GM12878 (cell line): ENCODE data around the gene KIF25. TPM values are rescaled to one million over a fixed set of nuclear protein-coding genes. Genes with fewer than 3 reads are reported as not detected.

Source experiments
- ATF7 ChIP-seq: fragments of 450-650 bp; IDR thresholded peaks from 2 replicates; pipeline ENCODE4 v1.6.1; 2016; ENCODE audit warnings: low read depth, mild to moderate bottlenecking
- BHLHE40 ChIP-seq, 2 experiments: fragments of 450-650 bp in 1 of 2; IDR thresholded peaks; 2 replicates each; pipeline ENCODE4 v1.6.1; 2011 to 2017; ENCODE audit warnings: low read depth in 2 of 2, borderline replicate concordance in 1 of 2, improper control_type of control experiment in 1 of 2, low read length in 1 of 2, mild to moderate bottlenecking in 1 of 2
- CHD2 ChIP-seq: IDR thresholded peaks from 2 replicates; pipeline ENCODE4 v1.6.1; 2011; ENCODE audit warnings: low read depth, low read length, improper control_type of control experiment, borderline replicate concordance
- SIX5 ChIP-seq: IDR thresholded peaks from 2 replicates; pipeline ENCODE4 v1.6.1; 2011; ENCODE audit warnings: mild to moderate bottlenecking, low read depth, low read length, moderate library complexity; ENCODE audit not compliant: severe bottlenecking
- YBX1 ChIP-seq: fragments of 450-650 bp; IDR thresholded peaks from 2 replicates; pipeline ENCODE4 v1.6.1; 2016; ENCODE audit warnings: antibody characterized with exemption
- ZNF384 ChIP-seq: IDR thresholded peaks from 2 replicates; pipeline ENCODE4 v1.6.1; 2012; ENCODE audit warnings: low read depth, mild to moderate bottlenecking, low read length, improper control_type of control experiment, borderline replicate concordance
- polyA plus RNA-seq, 11 experiments: library from polyadenylated mRNA; depleted of rRNA in 4 of 11; unstranded in 6 of 11; stranded (reverse) in 5 of 11; fragments of >200 nt; fragmentation: Nextera tagmentation in 4 of 11; fragmentation: Illumina TruSeq in 1 of 11; extraction: Ambion mirVana in 4 of 11; extraction: Trizol in 1 of 11; gene quantifications; 1 replicate in 1 of 11; 2 replicates in 10 of 11; pipeline versions ENCODE4 v1.2.1 to v1.2.3, GENCODE V29; 2011 to 2016; ENCODE audit warnings: inconsistent platforms in 2 of 11, missing spikeins in 2 of 11, low read depth in 1 of 11
- total RNA-seq, 4 experiments: library from RNA; depleted of rRNA in 3 of 4; stranded (reverse); fragments of >200 nt in 3 of 4; fragmentation: Illumina TruSeq in 1 of 4; extraction: Trizol in 1 of 4; gene quantifications; 2 replicates each; pipeline versions ENCODE4 v1.2.1 to v1.2.3, GENCODE V29; 2013 to 2021
- TF ChIP-seq, protein P1 (sequence below): fragments of 450-650 bp; IDR thresholded peaks from 2 replicates; pipeline ENCODE4 v1.6.1; 2018; ENCODE audit warnings: borderline replicate concordance, mild to moderate bottlenecking; ENCODE audit not compliant: partially characterized antibody
- TF ChIP-seq, protein P2 (sequence below): IDR thresholded peaks from 2 replicates; pipeline ENCODE4 v1.6.1; 2011; ENCODE audit warnings: low read depth, low read length, improper control_type of control experiment, borderline replicate concordance
- TF ChIP-seq, protein P3 (sequence below): IDR thresholded peaks from 2 replicates; pipeline ENCODE4 v1.6.1; 2012; ENCODE audit warnings: low read depth, low read length, improper control_type of control experiment
- TF ChIP-seq, protein P4 (sequence below): fragments of 450-650 bp; formaldehyde crosslinking; IDR thresholded peaks from 2 replicates; pipeline ENCODE4 v1.4.0; 2022; ENCODE audit warnings: mild to moderate bottlenecking, moderate library complexity

The KIF25 gene
- total and polyA plus RNA-seq, 10 of the 15 experiments (the other 5 are each of a cell fraction or from before 2014, with no cell fraction given) = not detected

DNA sequence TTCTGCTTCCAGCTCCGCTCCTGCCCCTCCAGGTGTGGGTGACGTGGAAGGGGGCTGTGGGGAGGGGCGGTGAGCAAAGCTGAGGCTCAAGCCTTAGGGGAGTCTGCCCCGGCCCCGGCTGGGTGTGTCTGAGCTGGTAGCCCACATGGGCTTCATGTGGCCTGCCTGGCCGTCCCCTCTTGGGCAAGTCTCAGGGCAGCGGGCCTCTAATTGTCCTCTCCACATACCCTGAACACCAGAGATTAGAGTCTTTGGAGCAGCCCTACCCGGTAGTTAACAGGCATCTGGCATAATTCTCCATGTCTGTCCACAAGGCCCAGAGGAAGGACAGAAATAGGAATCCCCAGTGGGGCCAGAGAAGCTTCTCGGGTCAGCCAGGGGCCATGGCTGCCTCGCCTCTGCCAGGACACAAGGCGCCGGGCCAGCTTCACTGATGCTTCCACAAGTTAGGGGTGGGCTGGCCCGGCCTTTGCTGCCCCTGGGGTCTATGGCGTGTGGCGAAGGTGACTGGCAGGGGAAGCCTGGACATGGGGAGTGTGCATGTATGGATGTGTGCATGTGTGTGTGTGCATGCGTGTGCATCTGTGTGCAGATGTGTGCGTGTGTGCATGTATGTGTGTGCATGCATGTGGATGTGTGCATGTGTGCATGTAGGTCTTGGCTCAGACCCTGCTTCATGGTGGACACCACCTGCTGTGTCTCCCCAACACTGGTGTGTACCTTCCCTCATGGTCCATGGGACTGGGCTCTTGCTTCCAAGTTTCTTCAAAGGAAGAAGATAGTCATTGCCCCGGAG is 57.5 kb downstream of the KIF25 start (continued):
- TF ChIP-seq, protein P1, sequence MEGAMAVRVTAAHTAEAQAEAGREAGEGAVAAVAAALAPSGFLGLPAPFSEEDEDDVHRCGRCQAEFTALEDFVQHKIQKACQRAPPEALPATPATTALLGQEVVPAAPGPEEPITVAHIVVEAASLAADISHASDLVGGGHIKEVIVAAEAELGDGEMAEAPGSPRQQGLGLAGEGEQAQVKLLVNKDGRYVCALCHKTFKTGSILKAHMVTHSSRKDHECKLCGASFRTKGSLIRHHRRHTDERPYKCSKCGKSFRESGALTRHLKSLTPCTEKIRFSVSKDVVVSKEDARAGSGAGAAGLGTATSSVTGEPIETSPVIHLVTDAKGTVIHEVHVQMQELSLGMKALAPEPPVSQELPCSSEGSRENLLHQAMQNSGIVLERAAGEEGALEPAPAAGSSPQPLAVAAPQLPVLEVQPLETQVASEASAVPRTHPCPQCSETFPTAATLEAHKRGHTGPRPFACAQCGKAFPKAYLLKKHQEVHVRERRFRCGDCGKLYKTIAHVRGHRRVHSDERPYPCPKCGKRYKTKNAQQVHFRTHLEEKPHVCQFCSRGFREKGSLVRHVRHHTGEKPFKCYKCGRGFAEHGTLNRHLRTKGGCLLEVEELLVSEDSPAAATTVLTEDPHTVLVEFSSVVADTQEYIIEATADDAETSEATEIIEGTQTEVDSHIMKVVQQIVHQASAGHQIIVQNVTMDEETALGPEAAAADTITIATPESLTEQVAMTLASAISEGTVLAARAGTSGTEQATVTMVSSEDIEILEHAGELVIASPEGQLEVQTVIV = no peak
- TF ChIP-seq CHD2 (no peak), ATF7 (no peak), YBX1 (no peak), ZNF384 (no peak), SIX5 (no peak), BHLHE40 (IDR thresholded peaks at IDR 0.05; ENCODE audit: borderline replicate concordance in 1 of 2, low read depth in 2 of 2, low read length in 1 of 2) (no peak)
- TF ChIP-seq, protein P2, sequence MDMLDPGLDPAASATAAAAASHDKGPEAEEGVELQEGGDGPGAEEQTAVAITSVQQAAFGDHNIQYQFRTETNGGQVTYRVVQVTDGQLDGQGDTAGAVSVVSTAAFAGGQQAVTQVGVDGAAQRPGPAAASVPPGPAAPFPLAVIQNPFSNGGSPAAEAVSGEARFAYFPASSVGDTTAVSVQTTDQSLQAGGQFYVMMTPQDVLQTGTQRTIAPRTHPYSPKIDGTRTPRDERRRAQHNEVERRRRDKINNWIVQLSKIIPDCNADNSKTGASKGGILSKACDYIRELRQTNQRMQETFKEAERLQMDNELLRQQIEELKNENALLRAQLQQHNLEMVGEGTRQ = no peak
- TF ChIP-seq, protein P3, sequence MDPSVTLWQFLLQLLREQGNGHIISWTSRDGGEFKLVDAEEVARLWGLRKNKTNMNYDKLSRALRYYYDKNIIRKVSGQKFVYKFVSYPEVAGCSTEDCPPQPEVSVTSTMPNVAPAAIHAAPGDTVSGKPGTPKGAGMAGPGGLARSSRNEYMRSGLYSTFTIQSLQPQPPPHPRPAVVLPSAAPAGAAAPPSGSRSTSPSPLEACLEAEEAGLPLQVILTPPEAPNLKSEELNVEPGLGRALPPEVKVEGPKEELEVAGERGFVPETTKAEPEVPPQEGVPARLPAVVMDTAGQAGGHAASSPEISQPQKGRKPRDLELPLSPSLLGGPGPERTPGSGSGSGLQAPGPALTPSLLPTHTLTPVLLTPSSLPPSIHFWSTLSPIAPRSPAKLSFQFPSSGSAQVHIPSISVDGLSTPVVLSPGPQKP = no peak
- TF ChIP-seq, protein P4, sequence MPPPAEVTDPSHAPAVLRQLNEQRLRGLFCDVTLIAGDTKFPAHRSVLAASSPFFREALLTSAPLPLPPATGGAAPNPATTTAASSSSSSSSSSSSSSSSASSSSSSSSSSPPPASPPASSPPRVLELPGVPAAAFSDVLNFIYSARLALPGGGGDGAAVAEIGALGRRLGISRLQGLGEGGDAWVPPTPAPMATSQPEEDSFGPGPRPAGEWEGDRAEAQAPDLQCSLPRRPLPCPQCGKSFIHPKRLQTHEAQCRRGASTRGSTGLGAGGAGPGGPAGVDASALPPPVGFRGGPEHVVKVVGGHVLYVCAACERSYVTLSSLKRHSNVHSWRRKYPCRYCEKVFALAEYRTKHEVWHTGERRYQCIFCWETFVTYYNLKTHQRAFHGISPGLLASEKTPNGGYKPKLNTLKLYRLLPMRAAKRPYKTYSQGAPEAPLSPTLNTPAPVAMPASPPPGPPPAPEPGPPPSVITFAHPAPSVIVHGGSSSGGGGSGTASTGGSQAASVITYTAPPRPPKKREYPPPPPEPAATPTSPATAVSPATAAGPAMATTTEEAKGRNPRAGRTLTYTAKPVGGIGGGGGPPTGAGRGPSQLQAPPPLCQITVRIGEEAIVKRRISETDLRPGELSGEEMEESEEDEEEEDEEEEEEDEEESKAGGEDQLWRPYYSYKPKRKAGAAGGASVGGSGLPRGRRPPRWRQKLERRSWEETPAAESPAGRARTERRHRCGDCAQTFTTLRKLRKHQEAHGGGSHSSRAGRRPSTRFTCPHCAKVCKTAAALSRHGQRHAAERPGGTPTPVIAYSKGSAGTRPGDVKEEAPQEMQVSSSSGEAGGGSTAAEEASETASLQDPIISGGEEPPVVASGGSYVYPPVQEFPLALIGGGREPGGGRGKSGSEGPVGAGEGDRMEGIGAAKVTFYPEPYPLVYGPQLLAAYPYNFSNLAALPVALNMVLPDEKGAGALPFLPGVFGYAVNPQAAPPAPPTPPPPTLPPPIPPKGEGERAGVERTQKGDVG (CRISPR knock-in tag) = no peak
- TF ChIP-seq, all 136 proteins: peak for 0
